ENCODE measurements around the gene DKKL1. TPM values are rescaled to one million over a fixed set of nuclear protein-coding genes. Genes with fewer than 3 reads are reported as not detected.
A peak's percentile ranks its signal among the peaks of the same experiment; 100 is the strongest.

DKKL1 gene
- total RNA-seq, 1 donor from 2014 or later: 2.1 TPM

- no peak for TF ChIP-seq CTCF (IDR thresholded peaks at IDR 0.05)
- H3K27ac Mint-ChIP-seq (ENCODE audit: unreplicated experiment): no peak overlapping the region
- peak; percentile 69 for DNase-seq (ENCODE audit: low spot score)
- no peaks in the 10 kb centered on the region for H3K9me3 Mint-ChIP-seq (ENCODE audit: low read depth)
- H3K4me1 Mint-ChIP-seq (ENCODE audit: low read depth): no peaks in the 10 kb centered on the region
- H3K4me3 Mint-ChIP-seq (ENCODE audit: unreplicated experiment): no peak overlapping the region
- peaks cover 35% of the 10 kb centered on the region for H3K36me3 Mint-ChIP-seq (ENCODE audit: low read depth)
- no peaks in the 10 kb centered on the region for H3K27me3 Mint-ChIP-seq (ENCODE audit: low read depth)
Measured at GRCh38 chr19:49340069-49340864, 23.4 kb upstream of the DKKL1 start.

- H3K27me3 Mint-ChIP-seq (ENCODE audit: low read depth): no peaks in the 10 kb centered on the region
- no peaks in the 10 kb centered on the region for H3K9me3 Mint-ChIP-seq (ENCODE audit: low read depth)
- H3K27ac Mint-ChIP-seq (ENCODE audit: unreplicated experiment): no peak overlapping the region
- H3K4me1 Mint-ChIP-seq (ENCODE audit: low read depth): no peaks in the 10 kb centered on the region
- H3K4me3 Mint-ChIP-seq (ENCODE audit: unreplicated experiment): no peak overlapping the region
- TF ChIP-seq CTCF (IDR thresholded peaks at IDR 0.05): no peak
- peak; percentile 59 for DNase-seq (ENCODE audit: low spot score)
- peaks cover 39% of the 10 kb centered on the region for H3K36me3 Mint-ChIP-seq (ENCODE audit: low read depth)
Measured at GRCh38 chr19:49340865-49341718, 22.6 kb upstream of the DKKL1 start.

- TF ChIP-seq CTCF (IDR thresholded peaks at IDR 0.05): no peak
- H3K4me3 Mint-ChIP-seq (ENCODE audit: unreplicated experiment): no peak overlapping the region
- H3K27ac Mint-ChIP-seq (ENCODE audit: unreplicated experiment): no peak overlapping the region
- H3K4me1 Mint-ChIP-seq (ENCODE audit: low read depth): no peaks in the 10 kb centered on the region
- peak; percentile 72 for DNase-seq (ENCODE audit: low spot score)
- no peaks in the 10 kb centered on the region for H3K9me3 Mint-ChIP-seq (ENCODE audit: low read depth)
- H3K36me3 Mint-ChIP-seq (ENCODE audit: low read depth): peaks cover 42% of the 10 kb centered on the region
- H3K27me3 Mint-ChIP-seq (ENCODE audit: low read depth): no peaks in the 10 kb centered on the region
Measured at GRCh38 chr19:49342291-49342721, 21.4 kb upstream of the DKKL1 start.

- H3K4me1 Mint-ChIP-seq (ENCODE audit: low read depth): no peaks in the 10 kb centered on the region
- H3K27me3 Mint-ChIP-seq (ENCODE audit: low read depth): no peaks in the 10 kb centered on the region
- H3K4me3 Mint-ChIP-seq (ENCODE audit: unreplicated experiment): no peak overlapping the region
- no peak for TF ChIP-seq CTCF (IDR thresholded peaks at IDR 0.05)
- peaks cover 47% of the 10 kb centered on the region for H3K36me3 Mint-ChIP-seq (ENCODE audit: low read depth)
- H3K27ac Mint-ChIP-seq (ENCODE audit: unreplicated experiment): no peak overlapping the region
- H3K9me3 Mint-ChIP-seq (ENCODE audit: low read depth): no peaks in the 10 kb centered on the region
- peak; percentile 48 for DNase-seq (ENCODE audit: low spot score)
Measured at GRCh38 chr19:49343123-49343522, 20.6 kb upstream of the DKKL1 start.
